Kidney epithelial cell (primary cell): ENCODE measurements around the gene AKAP12. TPM values are rescaled to one million over a fixed set of nuclear protein-coding genes. Genes with fewer than 3 reads are reported as not detected.

ENCODE experiments used
- DNase-seq: peaks from one replicate; pipeline ENCODE4 v3.0.0-alpha.2; 2010; ENCODE audit warnings: low read depth
- H3K27me3 ChIP-seq: 2 replicates; pipeline ENCODE4 v1.6.0; 2011; ENCODE audit warnings: low read length; ENCODE audit not compliant: control insufficient read depth, insufficient read depth
- H3K36me3 ChIP-seq: 2 replicates; pipeline ENCODE4 v1.5.1; 2011; ENCODE audit warnings: low read length; ENCODE audit not compliant: control insufficient read depth, insufficient read depth
- H3K4me3 ChIP-seq: 2 replicates; pipeline ENCODE4 v1.5.1; 2011; ENCODE audit warnings: low read depth, mild to moderate bottlenecking, control low read depth, low read length
- total RNA-seq: library from RNA; depleted of rRNA; stranded (reverse); fragments of >200 nt; gene quantifications from 2 replicates; pipeline ENCODE4 v1.2.3, GENCODE V29; 2015
- TF ChIP-seq, protein P1 (sequence below): IDR thresholded peaks from 2 replicates; pipeline ENCODE4 v1.5.1; 2011; ENCODE audit warnings: mild to moderate bottlenecking, moderate library complexity, low read length, control low read depth, inconsistent platforms; ENCODE audit not compliant: insufficient read depth, poor library complexity, severe bottlenecking

Gene AKAP12, protein sequence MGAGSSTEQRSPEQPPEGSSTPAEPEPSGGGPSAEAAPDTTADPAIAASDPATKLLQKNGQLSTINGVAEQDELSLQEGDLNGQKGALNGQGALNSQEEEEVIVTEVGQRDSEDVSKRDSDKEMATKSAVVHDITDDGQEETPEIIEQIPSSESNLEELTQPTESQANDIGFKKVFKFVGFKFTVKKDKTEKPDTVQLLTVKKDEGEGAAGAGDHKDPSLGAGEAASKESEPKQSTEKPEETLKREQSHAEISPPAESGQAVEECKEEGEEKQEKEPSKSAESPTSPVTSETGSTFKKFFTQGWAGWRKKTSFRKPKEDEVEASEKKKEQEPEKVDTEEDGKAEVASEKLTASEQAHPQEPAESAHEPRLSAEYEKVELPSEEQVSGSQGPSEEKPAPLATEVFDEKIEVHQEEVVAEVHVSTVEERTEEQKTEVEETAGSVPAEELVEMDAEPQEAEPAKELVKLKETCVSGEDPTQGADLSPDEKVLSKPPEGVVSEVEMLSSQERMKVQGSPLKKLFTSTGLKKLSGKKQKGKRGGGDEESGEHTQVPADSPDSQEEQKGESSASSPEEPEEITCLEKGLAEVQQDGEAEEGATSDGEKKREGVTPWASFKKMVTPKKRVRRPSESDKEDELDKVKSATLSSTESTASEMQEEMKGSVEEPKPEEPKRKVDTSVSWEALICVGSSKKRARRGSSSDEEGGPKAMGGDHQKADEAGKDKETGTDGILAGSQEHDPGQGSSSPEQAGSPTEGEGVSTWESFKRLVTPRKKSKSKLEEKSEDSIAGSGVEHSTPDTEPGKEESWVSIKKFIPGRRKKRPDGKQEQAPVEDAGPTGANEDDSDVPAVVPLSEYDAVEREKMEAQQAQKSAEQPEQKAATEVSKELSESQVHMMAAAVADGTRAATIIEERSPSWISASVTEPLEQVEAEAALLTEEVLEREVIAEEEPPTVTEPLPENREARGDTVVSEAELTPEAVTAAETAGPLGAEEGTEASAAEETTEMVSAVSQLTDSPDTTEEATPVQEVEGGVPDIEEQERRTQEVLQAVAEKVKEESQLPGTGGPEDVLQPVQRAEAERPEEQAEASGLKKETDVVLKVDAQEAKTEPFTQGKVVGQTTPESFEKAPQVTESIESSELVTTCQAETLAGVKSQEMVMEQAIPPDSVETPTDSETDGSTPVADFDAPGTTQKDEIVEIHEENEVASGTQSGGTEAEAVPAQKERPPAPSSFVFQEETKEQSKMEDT (N-terminal part only)
- total RNA-seq: 526 and 581 TPM in 2 replicates

DNA sequence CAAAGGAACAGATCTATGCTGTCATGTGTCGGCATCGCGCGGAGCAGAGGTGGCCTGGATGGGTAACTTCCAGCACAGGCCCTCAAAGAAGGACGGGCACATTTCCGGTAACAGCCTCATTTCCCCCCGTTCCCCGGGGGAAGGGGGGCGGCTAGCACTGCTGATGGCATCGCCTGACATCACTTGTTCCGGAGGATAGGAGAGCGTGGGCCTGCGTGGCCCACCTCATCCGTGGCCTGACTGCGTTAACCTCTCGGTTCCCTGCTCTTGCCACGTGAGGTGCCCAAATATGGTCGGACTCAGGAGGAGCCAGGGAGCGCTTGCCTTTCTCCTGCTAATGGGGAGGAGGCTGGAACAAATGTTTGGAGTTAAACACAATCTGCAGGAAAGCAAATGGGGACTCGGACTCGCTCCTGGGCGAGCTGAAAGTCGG lies at the start of gene AKAP12:
TSS of gene AKAP12 (plus strand) at position 365 of the 433 bp plus-strand sequence. CDS start 596 bp downstream, outside the sequence.
- Histone ChIP-seq H3K4me3 (peak within 1 kb of the TSS; percentile 76), H3K36me3 (no peaks in the 10 kb centered on the region), H3K27me3 (no peaks in the 10 kb centered on the region)
- no peak for DNase-seq
- TF ChIP-seq, protein P1, sequence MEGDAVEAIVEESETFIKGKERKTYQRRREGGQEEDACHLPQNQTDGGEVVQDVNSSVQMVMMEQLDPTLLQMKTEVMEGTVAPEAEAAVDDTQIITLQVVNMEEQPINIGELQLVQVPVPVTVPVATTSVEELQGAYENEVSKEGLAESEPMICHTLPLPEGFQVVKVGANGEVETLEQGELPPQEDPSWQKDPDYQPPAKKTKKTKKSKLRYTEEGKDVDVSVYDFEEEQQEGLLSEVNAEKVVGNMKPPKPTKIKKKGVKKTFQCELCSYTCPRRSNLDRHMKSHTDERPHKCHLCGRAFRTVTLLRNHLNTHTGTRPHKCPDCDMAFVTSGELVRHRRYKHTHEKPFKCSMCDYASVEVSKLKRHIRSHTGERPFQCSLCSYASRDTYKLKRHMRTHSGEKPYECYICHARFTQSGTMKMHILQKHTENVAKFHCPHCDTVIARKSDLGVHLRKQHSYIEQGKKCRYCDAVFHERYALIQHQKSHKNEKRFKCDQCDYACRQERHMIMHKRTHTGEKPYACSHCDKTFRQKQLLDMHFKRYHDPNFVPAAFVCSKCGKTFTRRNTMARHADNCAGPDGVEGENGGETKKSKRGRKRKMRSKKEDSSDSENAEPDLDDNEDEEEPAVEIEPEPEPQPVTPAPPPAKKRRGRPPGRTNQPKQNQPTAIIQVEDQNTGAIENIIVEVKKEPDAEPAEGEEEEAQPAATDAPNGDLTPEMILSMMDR: no peak

DNA sequence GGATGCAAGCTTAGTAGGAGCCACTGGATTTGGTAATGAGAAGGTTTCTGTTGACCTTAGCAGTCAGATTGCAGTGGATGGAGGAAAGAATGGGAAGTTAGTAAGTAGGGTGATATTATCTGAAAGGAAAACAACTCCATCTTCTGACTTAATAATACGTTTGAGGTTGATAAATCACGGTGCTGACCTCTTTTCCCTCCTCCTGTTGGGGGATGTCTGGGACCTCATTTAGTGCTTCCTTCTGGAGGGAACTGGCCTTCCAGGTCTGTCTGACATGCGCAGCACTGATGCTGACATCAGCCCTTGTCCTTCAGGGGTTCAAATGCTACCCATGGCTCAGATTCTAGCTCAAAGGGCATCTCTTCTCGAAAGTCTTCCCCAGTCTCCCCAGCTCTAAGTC lies 48.2 kb upstream of the AKAP12 start:
- TF ChIP-seq, protein P1: no peak
- no peak overlapping the region for H3K4me3 ChIP-seq
- H3K36me3 ChIP-seq: no peaks in the 10 kb centered on the region
- H3K27me3 ChIP-seq: no peaks in the 10 kb centered on the region
- DNase-seq: no peak

DNA sequence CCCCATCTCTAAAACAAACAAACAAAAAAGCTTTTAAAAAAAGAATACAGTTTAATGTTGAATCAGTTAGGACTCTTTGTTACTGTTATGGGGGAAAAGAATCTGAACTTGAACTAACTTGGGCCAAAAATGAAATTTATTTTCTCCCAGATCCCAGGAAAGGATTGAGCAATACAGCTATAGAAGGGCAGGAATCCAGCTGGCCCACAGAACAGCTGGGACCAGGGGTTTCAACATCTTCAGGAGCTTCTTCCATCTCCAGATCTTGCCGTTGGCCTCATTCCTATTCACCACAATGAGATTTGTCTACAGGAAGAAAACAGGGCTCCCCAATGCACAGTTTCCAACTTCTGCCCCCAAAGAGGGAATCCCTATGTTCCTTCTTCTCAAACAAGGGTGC lies 43.2 kb upstream of the AKAP12 start:
- H3K27me3 ChIP-seq: no peaks in the 10 kb centered on the region
- H3K4me3 ChIP-seq: no peak overlapping the region
- TF ChIP-seq, protein P1: no peak
- H3K36me3 ChIP-seq: no peaks in the 10 kb centered on the region
- no peak for DNase-seq

DNA sequence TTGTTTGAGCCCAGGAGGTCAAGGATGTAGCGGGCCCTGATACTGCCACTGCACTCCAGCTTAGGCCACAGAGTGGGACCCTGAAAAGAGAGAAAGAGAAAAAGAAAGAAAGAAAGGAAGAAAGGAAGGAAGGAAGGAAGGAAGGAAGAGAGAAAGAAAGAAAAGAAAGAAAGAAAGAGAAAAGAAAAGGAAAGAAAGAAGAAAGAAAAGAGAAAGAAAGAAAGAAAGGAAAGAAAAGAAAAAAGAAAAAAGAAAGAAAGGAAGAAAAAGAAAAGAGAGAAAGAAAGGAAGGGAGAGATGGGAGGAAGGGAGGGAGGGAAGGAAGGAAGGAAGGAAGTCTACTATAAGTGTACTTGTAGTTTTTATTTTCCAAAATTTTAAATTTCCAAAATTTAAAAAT lies 42.2 kb upstream of the AKAP12 start:
- DNase-seq: no peak
- TF ChIP-seq, protein P1: no peak
- no peak overlapping the region for H3K4me3 ChIP-seq
- H3K36me3 ChIP-seq: no peaks in the 10 kb centered on the region
- no peaks in the 10 kb centered on the region for H3K27me3 ChIP-seq

DNA sequence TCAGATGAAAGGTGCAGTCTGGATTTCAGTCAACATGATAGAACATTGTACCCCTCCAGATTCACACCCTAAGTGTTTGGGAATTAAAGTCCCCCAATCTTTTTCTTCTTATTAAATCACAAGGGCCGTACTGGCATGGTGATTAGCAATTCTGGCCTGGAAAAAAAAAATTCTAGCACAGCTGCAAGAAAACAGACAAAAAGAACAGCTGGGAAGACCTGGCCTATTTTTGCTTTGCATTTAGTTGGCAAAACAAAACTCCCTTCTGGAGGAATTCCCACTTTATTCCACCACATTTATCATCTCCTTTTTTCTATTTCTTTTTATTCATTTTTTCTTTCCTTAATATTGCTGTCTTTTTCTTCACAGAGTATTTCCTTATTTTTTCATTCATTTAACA lies 39.8 kb upstream of the AKAP12 start:
- no peaks in the 10 kb centered on the region for H3K36me3 ChIP-seq
- no peak for DNase-seq
- TF ChIP-seq, protein P1: no peak
- no peak overlapping the region for H3K4me3 ChIP-seq
- H3K27me3 ChIP-seq: no peaks in the 10 kb centered on the region
